H9 (cell line): ENCODE measurements around the gene PDZD4. TPM values are rescaled to one million over a fixed set of nuclear protein-coding genes. Genes with fewer than 3 reads are reported as not detected.

Experiments
- DNase-seq: peaks from one replicate; pipeline ENCODE4 v3.0.0-alpha.2; 2017
- H2AFZ ChIP-seq: one replicate; pipeline ENCODE4 v1.6.1; 2013; ENCODE audit warnings: mild to moderate bottlenecking, low read length, control low read depth, moderate library complexity
- H2AK5ac ChIP-seq: 2 replicates; pipeline ENCODE4 v1.6.1; 2013; ENCODE audit warnings: low read length, control low read depth, mixed read lengths; ENCODE audit not compliant: insufficient read length
- H2BK120ac ChIP-seq: one replicate; pipeline ENCODE4 v1.6.1; 2013; ENCODE audit warnings: low read depth, mild to moderate bottlenecking, low read length, control low read depth, inconsistent platforms; ENCODE audit not compliant: poor library complexity, severe bottlenecking
- H2BK12ac ChIP-seq: 2 replicates; pipeline ENCODE4 v1.6.1; 2013; ENCODE audit warnings: low read length, control low read depth, mixed read lengths, low read depth; ENCODE audit not compliant: insufficient read length
- H2BK15ac ChIP-seq: 2 replicates; pipeline ENCODE4 v1.6.1; 2013; ENCODE audit warnings: low read depth, low read length, control low read depth
- H2BK20ac ChIP-seq: one replicate; pipeline ENCODE4 v1.6.1; 2013; ENCODE audit warnings: low read depth, mild to moderate bottlenecking, low read length, control low read depth, inconsistent platforms; ENCODE audit not compliant: poor library complexity, severe bottlenecking
- H2BK5ac ChIP-seq: 2 replicates; pipeline ENCODE4 v1.6.1; 2013; ENCODE audit warnings: low read length, control low read depth, mixed read lengths; ENCODE audit not compliant: insufficient read length
- H3K14ac ChIP-seq: 2 replicates; pipeline ENCODE4 v1.6.1; 2013; ENCODE audit warnings: low read length, control low read depth; ENCODE audit not compliant: insufficient read depth
- H3K18ac ChIP-seq: 2 replicates; pipeline ENCODE4 v1.6.1; 2013; ENCODE audit warnings: low read depth, mild to moderate bottlenecking, mixed read lengths, low read length, control low read depth; ENCODE audit not compliant: insufficient read length
- H3K23ac ChIP-seq: 2 replicates; pipeline ENCODE4 v1.6.1; 2013; ENCODE audit warnings: low read length, control low read depth, mixed read lengths, low read depth; ENCODE audit not compliant: insufficient read length
- H3K23me2 ChIP-seq: 2 replicates; pipeline ENCODE4 v1.6.1; 2013; ENCODE audit warnings: low read depth, mild to moderate bottlenecking, mixed read lengths, low read length, control low read depth; ENCODE audit not compliant: insufficient read length, poor library complexity, severe bottlenecking
- H3K27ac ChIP-seq: 2 replicates; pipeline ENCODE4 v1.5.1; 2013; ENCODE audit warnings: low read length, control low read depth, mixed read lengths, low read depth; ENCODE audit not compliant: insufficient read length
- H3K27me3 ChIP-seq: 2 replicates; pipeline ENCODE4 v1.6.1; 2013; ENCODE audit warnings: low read length, control low read depth, inconsistent platforms; ENCODE audit not compliant: insufficient read depth
- H3K4ac ChIP-seq: 2 replicates; pipeline ENCODE4 v1.6.1; 2013; ENCODE audit warnings: low read depth, mild to moderate bottlenecking, control low read depth, inconsistent platforms, low read length, moderate library complexity
- H3K4me1 ChIP-seq: 2 replicates; pipeline ENCODE4 v1.6.1; 2013; ENCODE audit warnings: low read length, control low read depth, inconsistent platforms; ENCODE audit not compliant: insufficient read depth
- H3K4me2 ChIP-seq: 2 replicates; pipeline ENCODE4 v1.6.1; 2013; ENCODE audit warnings: low read length, control low read depth, mixed read lengths; ENCODE audit not compliant: insufficient read length, insufficient read depth
- H3K56ac ChIP-seq: 2 replicates; pipeline ENCODE4 v1.6.1; 2013; ENCODE audit warnings: low read depth, mild to moderate bottlenecking, mixed read lengths, low read length, control low read depth; ENCODE audit not compliant: insufficient read length
- H3K79me1 ChIP-seq: 2 replicates; pipeline ENCODE4 v1.6.1; 2013; ENCODE audit warnings: low read depth, mild to moderate bottlenecking, moderate library complexity, low read length, control low read depth, inconsistent platforms; ENCODE audit not compliant: insufficient read depth, poor library complexity, severe bottlenecking
- H3K79me2 ChIP-seq: 2 replicates; pipeline ENCODE4 v1.6.1; 2013; ENCODE audit warnings: low read length, control low read depth, inconsistent platforms; ENCODE audit not compliant: insufficient read depth
- H3K9ac ChIP-seq: 2 replicates; pipeline ENCODE4 v1.6.1; 2013; ENCODE audit warnings: low read length, control low read depth, mixed read lengths; ENCODE audit not compliant: insufficient read length; ENCODE audit errors: extremely low read depth
- H3K9me3 ChIP-seq: one replicate; pipeline ENCODE4 v1.6.1; 2013; ENCODE audit warnings: low read depth, low read length, inconsistent platforms; ENCODE audit not compliant: control insufficient read depth
- H3T11ph ChIP-seq: one replicate; pipeline ENCODE4 v1.6.1; 2013; ENCODE audit warnings: mild to moderate bottlenecking, low read length, control low read depth, inconsistent platforms
- H4K20me1 ChIP-seq: one replicate; pipeline ENCODE4 v1.6.1; 2013; ENCODE audit not compliant: control insufficient read depth, insufficient read length, insufficient read depth
- H4K5ac ChIP-seq: 2 replicates; pipeline ENCODE4 v1.6.1; 2013; ENCODE audit warnings: low read depth, mild to moderate bottlenecking, mixed read lengths, low read length, control low read depth; ENCODE audit not compliant: insufficient read length
- H4K8ac ChIP-seq: replicated peaks from 2 replicates; pipeline ENCODE4 v1.6.1; 2013; ENCODE audit warnings: low read length, control low read depth, mixed read lengths, low read depth; ENCODE audit not compliant: insufficient read length
- H4K91ac ChIP-seq: 2 replicates; pipeline ENCODE4 v1.6.1; 2013; ENCODE audit warnings: low read depth, mild to moderate bottlenecking, moderate library complexity, mixed read lengths, low read length, control low read depth; ENCODE audit not compliant: insufficient read length
- H3K27ac Mint-ChIP-seq, 3 experiments: 2 replicates in 2 of 3; 3 replicates in 1 of 3; pipeline ENCODE4 v1.8.0; 2020 to 2021; ENCODE audit warnings: mixed read lengths in 3 of 3, mild to moderate bottlenecking in 1 of 3, moderate library complexity in 1 of 3
- H3K27me3 Mint-ChIP-seq: 2 replicates; pipeline ENCODE4 v1.8.0; 2021; ENCODE audit warnings: low read depth, mild to moderate bottlenecking, moderate library complexity, mixed read lengths
- H3K36me3 Mint-ChIP-seq, 3 experiments: 2 replicates in 2 of 3; 3 replicates in 1 of 3; pipeline ENCODE4 v1.8.0; 2020 to 2021; ENCODE audit warnings: low read depth in 3 of 3, mixed read lengths in 3 of 3; ENCODE audit not compliant: insufficient read depth in 1 of 3
- H3K4me1 Mint-ChIP-seq, 2 experiments: 2 replicates each; pipeline ENCODE4 v1.8.0; 2020; ENCODE audit warnings: mixed read lengths in 2 of 2
- H3K4me3 Mint-ChIP-seq, 2 experiments: 2 replicates in 1 of 2; 3 replicates in 1 of 2; pipeline ENCODE4 v1.8.0; 2020 to 2021; ENCODE audit warnings: mild to moderate bottlenecking in 2 of 2, mixed read lengths in 2 of 2, moderate library complexity in 1 of 2
- H3K9me3 Mint-ChIP-seq, 2 experiments: 2 replicates in 1 of 2; 3 replicates in 1 of 2; pipeline ENCODE4 v1.8.0; 2020; ENCODE audit warnings: mild to moderate bottlenecking in 2 of 2, mixed read lengths in 2 of 2, moderate library complexity in 1 of 2
- WGBS: extraction: QIAGEN DNeasy Blood & Tissue Kit; methylation state at CpG from one replicate; pipeline ENCODE4 v1.1.7; 2013; ENCODE audit warnings: missing lambda C conversion rate, low lambda C conversion rate, mixed read lengths; ENCODE audit not compliant: insufficient read length; ENCODE audit errors: extremely low coverage; 5-methylcytosine and 5-hydroxymethylcytosine counted together
- total RNA-seq: library from RNA; stranded (reverse); gene quantifications from 2 replicates; pipeline ENCODE4 v1.2.1, GENCODE V29; 2021
- TF ChIP-seq, protein P1 (sequence below): fragments of 200-600 bp; sonication (generic); conservative IDR thresholded peaks from 3 replicates; pipeline ENCODE4 v1.8.0; 2021; ENCODE audit warnings: antibody characterized with exemption, mild to moderate bottlenecking

The PDZD4 gene
- total RNA-seq, 1 experiment from 2014 or later = 110 TPM

- peaks cover 60 to 74% of the 10 kb centered on the region in 2 experiments for H3K9me3 Mint-ChIP-seq
- H3K18ac ChIP-seq = no peak overlapping the region
- H3K4me1 Mint-ChIP-seq = peaks cover 6 to 7% of the 10 kb centered on the region in 2 experiments; a peak in 3 of 4 replicates
- no peak overlapping the region for H3K23ac ChIP-seq
- no peak overlapping the region for H2AFZ ChIP-seq
- H2BK120ac ChIP-seq = no peak overlapping the region
- no peak overlapping the region for H2BK12ac ChIP-seq
- H4K20me1 ChIP-seq = no peaks in the 10 kb centered on the region
- no peak overlapping the region for H3K4me3 Mint-ChIP-seq
- peaks cover 26 to 45% (median 34%) of the 10 kb centered on the region in 3 experiments for H3K36me3 Mint-ChIP-seq
- H3K27me3 Mint-ChIP-seq = no peaks in the 10 kb centered on the region
- no peak overlapping the region; the same call in 1 of the 2 replicates for H3K14ac ChIP-seq
- H3K27me3 ChIP-seq = no peaks in the 10 kb centered on the region
- H2BK15ac ChIP-seq = no peak overlapping the region
- no peak overlapping the region for H2BK5ac ChIP-seq
- H3K9me3 ChIP-seq = peaks cover 33% of the 10 kb centered on the region
- H2BK20ac ChIP-seq = no peak overlapping the region
- no peak for DNase-seq
- H3T11ph ChIP-seq = no peak overlapping the region
- no peak overlapping the region for H3K27ac Mint-ChIP-seq
- H2AK5ac ChIP-seq = no peak overlapping the region
- TF ChIP-seq, protein P1, sequence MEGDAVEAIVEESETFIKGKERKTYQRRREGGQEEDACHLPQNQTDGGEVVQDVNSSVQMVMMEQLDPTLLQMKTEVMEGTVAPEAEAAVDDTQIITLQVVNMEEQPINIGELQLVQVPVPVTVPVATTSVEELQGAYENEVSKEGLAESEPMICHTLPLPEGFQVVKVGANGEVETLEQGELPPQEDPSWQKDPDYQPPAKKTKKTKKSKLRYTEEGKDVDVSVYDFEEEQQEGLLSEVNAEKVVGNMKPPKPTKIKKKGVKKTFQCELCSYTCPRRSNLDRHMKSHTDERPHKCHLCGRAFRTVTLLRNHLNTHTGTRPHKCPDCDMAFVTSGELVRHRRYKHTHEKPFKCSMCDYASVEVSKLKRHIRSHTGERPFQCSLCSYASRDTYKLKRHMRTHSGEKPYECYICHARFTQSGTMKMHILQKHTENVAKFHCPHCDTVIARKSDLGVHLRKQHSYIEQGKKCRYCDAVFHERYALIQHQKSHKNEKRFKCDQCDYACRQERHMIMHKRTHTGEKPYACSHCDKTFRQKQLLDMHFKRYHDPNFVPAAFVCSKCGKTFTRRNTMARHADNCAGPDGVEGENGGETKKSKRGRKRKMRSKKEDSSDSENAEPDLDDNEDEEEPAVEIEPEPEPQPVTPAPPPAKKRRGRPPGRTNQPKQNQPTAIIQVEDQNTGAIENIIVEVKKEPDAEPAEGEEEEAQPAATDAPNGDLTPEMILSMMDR = no peak
- no peaks in the 10 kb centered on the region for H3K79me1 ChIP-seq
- no peak overlapping the region for H3K9ac ChIP-seq
- H3K56ac ChIP-seq = no peak overlapping the region
- no peak overlapping the region for H4K5ac ChIP-seq
- no peak overlapping the region for H3K27ac ChIP-seq
- H4K91ac ChIP-seq = no peak overlapping the region
- peaks cover 4% of the 10 kb centered on the region for H3K23me2 ChIP-seq
- H3K79me2 ChIP-seq = peaks cover 4% of the 10 kb centered on the region; the same call in 1 of the 2 replicates
- H3K4me2 ChIP-seq = no peak overlapping the region
- no peak overlapping the region for H4K8ac ChIP-seq
- WGBS = no CpG with 5 or more reads among the region's 12 CpGs
- H3K4me1 ChIP-seq = no peaks in the 10 kb centered on the region
- no peak overlapping the region for H3K4ac ChIP-seq
Measured at GRCh38 chrX:153789654-153790053, 40.7 kb downstream of the PDZD4 start.
